NCI-H82 treated with DMSO at 0.1 percent for 48 hours (cell line): ENCODE data around the gene ZDHHC14.
"Not testable (repeated sequence)": the region's sequence is repeated elsewhere in the genome, so short reads cannot be mapped to it uniquely, and the experiment has no call there.

ENCODE experiments used
- DNase-seq: peaks from one replicate; lab custom pipeline; 2025; ENCODE audit not compliant: unreplicated experiment; lab: John Stamatoyannopoulos, UW

Gene ZDHHC14

DNA sequence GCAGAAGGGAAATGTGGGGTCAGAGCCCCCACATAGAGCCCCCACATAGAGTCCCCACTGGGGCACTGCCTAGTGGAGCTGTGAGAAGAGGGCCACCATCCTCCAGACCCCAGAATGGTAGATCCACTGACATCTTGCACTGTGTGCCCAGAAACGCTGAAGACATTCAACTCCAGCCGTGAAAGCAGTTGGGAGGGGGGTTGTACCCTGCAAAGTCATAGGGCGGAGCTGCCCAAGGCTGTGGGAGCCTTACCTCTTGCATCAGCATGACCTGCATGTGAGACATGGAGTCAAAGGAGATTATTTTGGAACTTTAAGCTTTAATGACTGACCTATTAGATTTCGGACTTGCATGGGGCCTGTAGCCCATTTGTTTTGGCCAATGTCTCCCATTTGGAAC lies 209.7 kb downstream of the ZDHHC14 start:
- DNase-seq = not testable (repeated sequence)

DNA sequence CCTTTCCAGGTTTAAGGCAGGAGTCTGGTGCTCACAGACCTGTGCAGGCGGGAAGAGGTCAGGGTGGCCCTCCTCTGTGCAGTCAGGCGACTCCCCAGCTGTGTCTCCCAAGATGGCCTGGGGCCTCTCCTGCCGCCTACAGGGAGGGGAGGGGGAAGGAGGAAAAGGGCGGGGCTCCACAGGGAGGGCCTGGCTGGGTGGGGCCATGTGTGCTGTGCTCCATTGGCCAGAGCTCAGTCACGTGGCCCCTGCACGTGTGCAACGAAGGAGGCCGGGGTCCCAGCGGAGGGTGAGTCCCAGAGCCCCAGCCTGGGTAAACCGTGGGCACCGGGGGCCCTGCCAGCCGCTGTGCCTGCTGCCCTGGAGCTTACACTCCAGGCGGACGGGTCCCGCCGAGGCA lies 211.6 kb downstream of the ZDHHC14 start:
- DNase-seq = no peak

DNA sequence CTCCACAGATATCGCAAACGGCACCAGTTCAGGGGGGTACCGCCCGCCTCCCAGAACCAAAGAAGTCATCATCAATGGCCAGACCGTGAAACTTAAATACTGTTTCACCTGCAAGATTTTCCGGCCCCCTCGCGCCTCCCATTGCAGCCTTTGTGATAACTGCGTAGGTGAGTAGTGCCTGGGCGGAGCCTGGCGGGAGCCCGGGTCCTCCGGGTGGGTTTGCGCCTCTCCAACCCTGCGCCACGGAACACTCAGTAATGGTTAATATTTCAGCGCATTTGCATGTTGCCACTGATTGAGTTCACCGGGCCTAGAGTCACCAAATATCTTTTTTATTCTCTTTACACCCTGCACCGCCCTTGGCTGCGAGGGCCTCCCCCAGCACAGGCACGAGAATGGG lies 212.0 kb downstream of the ZDHHC14 start:
- no peak for DNase-seq

DNA sequence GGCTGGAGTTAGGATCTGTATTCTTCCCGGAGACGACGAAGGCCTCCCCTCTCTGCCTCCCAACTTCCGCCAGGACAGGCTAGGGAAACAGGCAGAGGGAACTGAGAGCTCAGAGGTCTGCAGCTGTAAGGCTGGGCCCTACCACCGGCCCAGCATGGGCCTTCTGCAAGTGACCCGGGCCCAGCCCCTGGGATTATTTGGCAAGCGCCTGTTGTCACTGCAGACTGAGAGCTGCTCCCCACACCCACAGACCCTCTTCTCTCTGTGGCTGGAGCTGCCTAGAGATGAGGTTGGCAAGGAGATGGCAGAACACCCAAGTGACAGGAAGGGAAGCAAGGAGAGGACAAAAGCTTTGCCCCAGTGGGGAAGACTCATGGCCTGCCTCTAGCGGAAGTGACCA lies 212.6 kb downstream of the ZDHHC14 start:
- no peak for DNase-seq

DNA sequence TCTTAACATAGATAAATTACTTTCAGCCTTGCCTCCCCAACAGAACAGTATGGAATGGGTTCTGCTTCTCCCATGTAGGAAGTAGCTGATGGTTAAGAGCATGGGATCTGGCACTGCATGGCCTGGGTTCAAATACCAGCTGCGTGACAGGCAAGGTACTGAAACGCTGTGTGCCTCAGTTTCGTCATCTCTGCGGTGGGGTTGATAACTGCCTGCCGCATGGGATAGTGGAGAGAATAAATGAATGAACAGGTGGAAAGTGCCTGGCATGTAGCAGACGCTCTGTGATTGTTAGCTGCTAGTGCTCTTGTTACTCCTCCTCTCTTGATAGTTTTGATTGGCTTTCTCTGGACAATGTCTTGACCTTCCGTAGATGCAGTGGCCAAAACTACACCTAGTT lies 213.3 kb downstream of the ZDHHC14 start:
- no peak for DNase-seq

DNA sequence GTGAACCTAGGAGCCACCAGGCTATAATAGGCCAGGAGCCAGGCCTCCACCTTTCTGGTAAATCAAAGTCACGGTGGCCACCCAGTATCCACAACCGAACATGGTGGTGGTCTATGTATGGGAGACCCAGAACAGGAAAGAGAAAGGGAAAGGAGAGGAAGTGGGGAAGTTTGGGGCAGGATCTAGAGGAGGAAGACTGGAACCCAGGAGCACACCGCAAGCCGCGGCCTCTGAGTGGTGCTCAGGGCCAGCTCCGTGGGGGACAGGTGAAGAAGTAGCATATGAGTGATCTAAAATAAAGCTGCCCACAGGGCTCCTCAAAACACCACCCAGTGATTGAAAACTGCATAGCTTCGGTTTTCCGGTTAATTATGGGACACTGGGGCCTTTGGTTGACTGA lies 214.8 kb downstream of the ZDHHC14 start:
- DNase-seq = no peak

DNA sequence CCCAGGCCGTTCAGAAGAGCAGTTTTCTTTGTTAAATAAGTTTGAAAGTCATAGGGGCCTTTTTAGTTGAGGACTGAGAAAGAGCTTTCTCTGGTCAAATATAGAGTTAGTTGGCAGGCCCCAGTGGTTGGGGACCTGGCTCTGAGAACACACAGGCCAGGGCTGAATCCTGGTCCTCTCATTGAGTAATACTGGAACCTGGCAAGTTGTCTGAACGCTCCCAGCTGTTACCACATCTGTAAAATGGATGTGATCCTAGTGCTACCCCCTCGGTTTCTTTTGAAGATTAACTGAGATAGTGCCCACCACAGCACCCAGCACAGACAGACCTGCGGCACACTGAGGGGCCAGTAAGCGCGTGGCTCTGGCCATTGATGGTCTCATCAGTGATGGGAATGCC lies 215.5 kb downstream of the ZDHHC14 start:
- DNase-seq = no peak

DNA sequence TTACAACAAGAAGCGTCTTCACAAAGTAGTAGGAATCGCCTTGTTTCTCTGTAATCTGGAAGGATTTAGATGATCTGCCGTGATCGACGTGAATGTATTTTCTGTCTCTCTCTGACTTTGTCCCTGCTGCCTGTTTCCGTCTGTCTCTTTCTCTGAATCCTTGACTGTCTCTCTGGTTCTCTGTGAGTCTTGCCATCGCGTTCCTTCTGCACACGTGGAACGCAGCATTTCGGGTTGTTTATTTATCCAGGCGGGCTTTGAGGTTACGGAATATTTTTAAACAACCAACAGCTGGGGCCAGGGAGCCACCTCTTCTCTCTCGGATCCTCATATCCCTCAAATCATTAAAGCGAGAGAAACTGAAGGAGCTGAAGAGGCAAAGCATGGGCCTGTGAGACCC lies 215.9 kb downstream of the ZDHHC14 start:
- DNase-seq = no peak

DNA sequence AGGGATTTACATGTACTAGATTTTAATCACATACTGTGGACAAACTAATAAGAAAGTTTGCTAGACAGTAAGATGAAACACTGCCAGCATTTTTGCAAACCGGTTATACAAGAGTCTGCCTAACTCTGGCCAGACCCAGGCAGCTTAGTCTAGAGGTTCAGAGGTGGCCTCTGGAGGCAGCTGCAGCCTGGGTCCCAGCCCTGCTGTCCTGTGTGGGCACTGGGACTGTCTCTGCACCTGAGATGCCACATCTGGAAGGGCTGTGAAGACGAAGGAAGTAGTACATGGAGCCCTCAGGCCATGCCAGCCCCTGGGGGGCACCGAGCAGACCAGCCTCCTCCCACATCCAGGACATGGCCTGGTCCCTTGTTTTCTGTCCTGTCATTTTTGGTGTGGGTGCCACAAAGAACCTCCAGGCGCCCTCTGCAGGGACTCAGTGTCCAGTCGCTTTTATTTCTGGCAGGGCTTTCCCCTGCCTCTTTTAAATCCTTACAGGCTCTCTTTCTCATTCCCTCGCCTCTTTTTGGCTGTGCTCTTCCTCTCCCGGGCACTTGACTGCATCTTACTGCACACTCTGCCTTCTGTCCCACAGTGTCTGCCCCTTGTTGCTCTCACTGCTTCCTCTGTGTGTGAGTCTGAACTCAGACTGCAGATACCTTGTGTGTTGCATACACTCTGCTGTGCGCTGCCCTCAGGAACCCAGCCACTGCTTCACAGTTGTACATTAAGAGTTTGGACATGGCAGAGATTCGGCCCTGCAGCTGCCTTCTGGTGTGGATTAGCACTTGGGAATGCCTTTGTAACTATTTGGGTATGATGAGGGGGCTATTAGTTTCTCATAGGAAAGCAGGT lies 216.7 kb downstream of the ZDHHC14 start:
- DNase-seq = peak; percentile 22

DNA sequence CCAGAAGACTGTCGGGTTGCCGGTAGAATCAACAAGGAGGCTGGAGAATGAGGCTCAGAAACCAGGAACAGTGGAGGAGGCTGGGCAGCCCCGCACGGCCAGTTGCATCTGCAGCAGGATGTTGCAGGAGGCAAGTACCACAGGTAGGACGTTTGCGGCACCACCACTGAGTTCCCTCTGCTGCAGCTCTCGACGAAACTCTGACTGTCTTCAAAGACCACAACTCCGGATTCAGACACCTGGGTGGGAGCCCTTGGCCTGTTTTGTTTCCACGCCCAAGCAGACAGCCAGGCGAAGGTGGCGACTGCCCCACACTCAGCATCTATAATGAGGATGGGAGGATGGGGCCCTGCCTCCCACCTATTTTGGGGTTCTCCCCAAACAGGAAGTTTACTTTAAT lies 218.2 kb downstream of the ZDHHC14 start:
- DNase-seq = no peak

DNA sequence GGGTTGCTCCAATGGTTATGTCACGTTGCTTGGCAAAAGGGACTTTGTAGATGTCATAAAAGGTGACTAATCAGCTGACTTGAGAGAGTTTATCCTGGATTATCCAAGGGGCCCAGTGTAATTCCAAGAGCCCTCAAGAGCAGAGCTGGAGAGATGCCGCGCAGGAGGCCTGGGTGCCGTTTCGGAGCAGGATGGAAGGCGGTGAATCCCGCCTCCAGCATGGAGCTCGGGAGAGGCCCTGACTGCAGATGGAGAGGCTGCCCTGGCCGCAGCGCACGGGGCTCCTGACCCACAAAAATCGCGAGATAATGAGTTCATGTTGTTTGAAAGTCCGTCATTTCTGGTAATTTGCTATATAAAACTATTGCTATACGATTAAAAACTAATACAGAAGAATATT lies 219.8 kb downstream of the ZDHHC14 start:
- peak; percentile 44 for DNase-seq

DNA sequence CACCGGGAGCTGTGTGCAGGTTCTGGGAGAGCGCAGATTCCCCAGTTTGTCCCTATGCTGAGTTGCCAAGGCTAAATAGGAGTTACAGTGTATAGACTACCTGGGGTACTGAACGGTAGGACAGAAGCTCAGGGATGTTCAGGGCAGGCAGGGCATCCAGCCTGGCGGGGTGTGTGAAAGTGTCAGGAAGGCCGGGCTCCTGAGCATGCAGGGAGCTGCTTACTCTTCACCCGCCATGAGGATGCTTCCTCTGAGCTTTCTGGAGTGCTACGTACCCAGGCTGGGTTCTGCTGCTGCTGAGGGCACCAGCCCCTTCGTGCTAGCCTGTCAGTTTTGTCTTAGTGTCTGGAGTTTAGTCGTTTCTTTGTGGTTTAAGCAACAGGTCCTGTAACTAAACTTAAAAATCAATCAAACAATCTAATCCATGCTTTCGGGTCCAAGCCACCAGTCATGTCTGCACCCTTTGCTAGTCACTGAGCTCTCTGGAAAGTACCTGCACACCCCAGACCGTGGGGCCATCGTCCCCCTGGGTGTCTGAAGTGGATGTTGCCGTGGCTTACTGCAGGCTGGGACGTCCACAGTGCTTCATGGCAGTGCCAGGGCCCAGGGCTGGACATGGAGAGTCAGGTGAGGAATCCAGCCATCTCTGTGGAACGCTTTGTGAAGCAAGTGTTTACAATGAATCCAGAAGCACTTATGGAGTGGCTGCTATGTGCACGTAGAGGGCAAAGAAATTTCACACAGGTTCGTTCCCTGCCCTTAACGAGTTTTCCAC lies 221.7 kb downstream of the ZDHHC14 start:
- no peak for DNase-seq

DNA sequence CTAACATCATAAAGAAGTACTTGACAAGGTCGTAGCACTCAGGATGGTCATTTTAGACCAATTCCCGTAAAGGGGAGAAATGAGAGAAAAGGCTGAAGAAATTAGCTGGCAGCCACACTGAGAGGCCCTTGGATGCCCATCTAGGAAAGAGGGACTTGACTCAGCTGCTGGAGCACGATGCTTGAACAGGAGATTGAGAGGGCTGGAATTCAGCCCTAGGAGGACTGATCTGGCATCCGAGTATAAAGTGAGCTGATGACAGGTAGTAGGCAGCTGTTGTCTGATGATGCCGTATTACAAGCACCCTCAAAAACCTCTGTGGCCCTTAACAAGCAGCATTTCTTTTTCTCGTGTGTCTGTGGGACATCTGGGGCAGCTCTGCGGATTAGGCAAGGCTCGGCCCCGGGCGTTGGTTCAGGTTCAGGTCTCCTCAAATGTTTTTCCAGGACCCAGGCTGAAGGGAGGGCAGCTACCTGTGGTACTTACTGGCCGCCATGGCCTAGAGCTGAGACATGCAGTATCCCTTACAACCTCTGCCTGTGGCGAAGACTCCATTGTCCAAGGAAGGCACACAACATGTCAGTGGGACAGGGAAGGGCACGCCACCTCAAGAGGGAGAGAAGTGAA lies 222.4 kb downstream of the ZDHHC14 start:
- DNase-seq = no peak

DNA sequence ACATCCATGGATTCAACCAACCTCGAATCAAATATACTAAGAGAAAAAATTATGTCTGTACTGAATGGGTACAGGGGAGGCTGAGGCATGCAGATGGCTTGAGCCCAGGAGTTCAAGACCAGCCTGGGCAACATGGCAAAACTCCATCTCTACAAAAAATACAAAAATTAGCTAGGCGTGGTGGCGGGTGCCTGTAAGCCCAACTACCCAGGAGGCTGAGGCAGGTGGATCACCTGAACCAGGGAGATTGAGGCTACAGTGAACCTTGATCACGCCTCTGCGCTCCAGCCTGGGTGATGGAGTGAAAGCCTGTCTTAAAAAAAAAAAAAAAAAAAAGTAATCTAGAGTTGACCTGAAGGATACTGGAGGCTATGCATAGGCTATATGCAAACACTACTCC lies 223.0 kb downstream of the ZDHHC14 start:
- no peak for DNase-seq

DNA sequence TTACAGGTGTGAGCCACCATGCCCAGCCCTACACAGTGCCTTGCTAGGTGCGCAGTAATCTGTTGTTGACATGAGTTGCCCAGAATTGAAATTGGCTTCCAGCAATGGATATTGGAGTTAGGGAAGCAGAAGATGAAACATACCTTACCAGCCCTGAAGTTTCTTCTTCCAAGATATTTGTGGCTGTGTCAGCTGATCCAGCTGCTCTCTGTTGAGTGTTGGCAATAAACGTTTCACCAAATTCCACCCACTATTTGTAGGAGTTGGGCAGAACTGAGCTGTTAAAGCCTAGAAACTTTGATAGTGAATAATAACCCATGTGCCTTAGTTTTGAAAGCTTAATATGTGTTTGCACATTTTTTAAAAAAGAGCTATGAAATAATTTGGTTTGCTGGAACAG lies 223.8 kb downstream of the ZDHHC14 start:
- DNase-seq = no peak

DNA sequence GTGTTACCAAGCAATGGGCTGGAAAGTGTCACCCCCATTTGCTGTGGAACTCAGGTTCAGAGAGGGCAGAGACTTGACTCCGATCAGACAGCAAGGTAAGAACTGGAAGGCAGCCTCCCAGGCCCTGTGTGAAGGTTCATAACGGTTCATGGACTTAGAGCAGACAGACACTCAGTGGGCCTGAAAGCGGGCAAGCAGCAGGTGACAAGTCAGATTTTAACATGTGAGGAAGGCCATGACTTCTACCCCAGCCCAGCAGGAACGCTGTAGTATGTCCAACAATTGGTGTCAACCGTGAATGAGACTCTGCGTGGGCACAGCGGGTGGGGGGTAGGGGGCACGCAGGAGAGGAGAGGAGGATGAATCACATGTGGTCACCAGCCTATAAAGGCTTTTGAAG lies 224.5 kb downstream of the ZDHHC14 start:
- no peak for DNase-seq

DNA sequence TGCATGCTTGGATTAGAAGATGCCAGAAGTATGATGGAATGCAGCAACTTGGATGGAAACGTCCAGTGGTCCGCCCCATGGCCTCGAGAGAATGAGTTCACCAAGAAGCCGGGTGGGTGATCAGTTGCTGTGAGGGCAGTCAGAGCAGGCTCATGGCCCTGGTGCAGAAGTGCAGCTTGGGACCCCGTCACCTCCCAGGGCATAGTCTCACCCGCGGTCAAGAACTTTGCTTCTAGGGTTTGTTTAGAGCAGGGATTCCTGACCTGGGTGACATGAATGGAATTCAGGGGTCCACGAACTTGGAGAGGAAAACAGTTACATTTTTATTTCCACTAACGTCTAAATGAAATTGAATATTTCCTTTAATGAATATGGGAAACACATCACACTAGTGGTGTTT lies 225.5 kb downstream of the ZDHHC14 start:
- no peak for DNase-seq

DNA sequence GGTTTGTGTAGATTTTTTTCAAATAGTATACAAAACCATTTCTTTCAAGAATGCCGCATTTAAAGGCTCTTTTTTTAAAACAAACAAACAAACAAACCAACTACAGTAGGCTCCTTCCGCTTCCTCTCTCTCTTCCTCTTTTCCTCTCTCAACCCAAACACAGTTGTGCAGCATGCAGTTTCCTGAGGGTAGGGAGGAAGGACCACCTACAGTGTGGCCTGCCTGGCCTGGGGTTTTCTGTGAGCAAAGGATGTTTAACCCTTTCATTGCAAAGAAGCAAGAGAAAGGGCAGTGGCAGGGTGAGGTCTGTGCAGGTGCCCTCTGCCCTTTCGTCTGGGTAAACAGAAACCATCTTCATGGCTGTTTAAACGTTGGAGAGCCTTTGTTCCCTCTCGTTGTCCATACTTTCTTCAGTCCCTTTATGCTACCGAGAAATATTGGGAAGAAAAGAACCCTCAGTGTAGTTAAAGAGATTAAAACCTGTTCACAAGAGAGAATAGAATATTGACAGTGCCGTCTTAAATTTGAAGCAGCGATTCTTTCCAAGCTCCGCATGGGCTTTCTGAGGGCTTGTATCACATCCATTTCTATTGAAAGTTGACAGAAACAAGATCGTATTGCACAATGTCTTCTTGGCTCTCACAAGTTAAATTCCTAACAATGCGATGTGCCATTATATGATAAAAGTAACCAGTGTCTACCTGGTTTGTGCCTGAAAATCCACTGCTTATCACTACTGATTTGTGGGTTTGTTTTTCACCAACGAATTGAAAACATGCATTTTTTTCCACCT lies 226.5 kb downstream of the ZDHHC14 start:
- no peak for DNase-seq

DNA sequence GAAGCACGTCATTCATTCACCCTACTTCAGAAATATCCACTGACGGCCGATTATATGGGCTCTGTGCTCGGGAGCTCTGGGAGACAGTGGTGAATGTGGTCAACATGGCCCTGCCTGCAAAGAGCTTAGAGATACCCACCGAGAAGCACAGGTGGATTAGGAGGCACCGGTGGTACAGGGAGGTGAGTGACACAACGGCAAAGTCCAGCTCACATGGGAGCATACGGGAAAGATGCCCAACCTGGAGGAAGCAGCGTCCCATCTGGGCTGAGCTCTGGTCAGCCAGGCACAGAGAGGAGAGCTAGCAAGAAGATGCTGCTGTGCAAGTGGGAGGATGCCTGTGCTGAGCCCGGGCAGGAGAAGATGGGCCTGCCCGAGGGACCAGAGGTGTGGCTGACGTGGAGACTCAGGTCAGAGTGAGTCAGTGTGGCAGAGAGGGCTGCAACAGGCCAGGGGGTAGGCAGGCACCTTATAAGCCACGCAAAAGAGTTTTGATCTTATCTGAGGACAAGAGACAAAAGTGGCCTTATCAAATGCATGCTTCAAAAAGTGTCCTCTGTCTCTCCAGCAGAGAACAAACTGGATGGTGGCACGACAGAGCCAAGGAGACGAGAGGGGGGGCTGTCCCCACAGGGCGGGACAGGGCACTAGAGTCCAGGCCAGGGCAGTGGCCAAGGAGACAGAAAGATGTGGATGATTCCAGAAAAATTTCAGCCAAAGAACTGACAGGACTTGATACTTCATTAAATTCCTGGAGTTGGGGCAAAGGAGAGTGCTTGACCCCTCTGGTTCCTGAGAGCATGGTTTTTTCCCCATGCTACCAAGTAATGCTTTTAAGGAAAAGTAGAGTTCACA lies 227.5 kb downstream of the ZDHHC14 start:
- DNase-seq = no peak

DNA sequence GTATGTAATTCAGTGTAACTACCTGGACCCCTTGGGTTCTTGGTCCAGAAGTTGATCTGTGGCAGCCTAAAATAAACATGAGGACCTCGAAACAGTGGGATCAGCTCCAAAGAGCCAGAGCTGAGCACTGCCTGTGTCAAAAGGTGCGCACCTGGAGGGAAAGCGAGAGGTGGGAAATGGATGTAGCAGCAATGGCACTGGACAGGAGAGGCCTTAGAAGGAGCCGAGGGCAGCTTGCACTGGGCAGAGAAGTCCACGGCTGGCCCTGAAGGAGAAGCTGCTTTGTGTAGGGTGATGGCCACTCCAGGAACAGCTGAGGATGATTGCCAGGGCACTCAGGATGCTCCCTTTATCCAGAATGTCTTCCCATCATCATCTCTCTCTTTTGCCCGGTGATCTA lies 228.1 kb downstream of the ZDHHC14 start:
- no peak for DNase-seq
